ENCODE data around the gene NAP1L4. TPM values are rescaled to one million over a fixed set of nuclear protein-coding genes. Genes with fewer than 3 reads are reported as not detected.

The NAP1L4 gene
- total RNA-seq, 1 donor from 2014 or later: 163 TPM

- no peak for DNase-seq (ENCODE audit: extremely low read depth, low read depth, low spot score)
These were observed 20.1 kb upstream of the NAP1L4 start for GRCh38 chr11:3011891-3012885.

GRCh38 chr11:3010521-3011275 lies 18.6 kb upstream of the NAP1L4 start:
- no peak for DNase-seq (ENCODE audit: extremely low read depth, low read depth, low spot score)

GRCh38 chr11:3010004-3010403 lies 17.9 kb upstream of the NAP1L4 start:
- DNase-seq (ENCODE audit: extremely low read depth, low read depth, low spot score): no peak

GRCh38 chr11:3009481-3009880 lies 17.4 kb upstream of the NAP1L4 start:
- DNase-seq (ENCODE audit: extremely low read depth, low read depth, low spot score): no peak

- DNase-seq (ENCODE audit: extremely low read depth, low read depth, low spot score): no peak
These were observed 16.7 kb upstream of the NAP1L4 start for GRCh38 chr11:3008746-3009336.

GRCh38 chr11:3007404-3008010 lies 15.4 kb upstream of the NAP1L4 start:
- DNase-seq (ENCODE audit: extremely low read depth, low read depth, low spot score): no peak

GRCh38 chr11:3006505-3007260 lies 14.6 kb upstream of the NAP1L4 start:
- DNase-seq (ENCODE audit: extremely low read depth, low read depth, low spot score): no peak

- no peak for DNase-seq (ENCODE audit: extremely low read depth, low read depth, low spot score)
These were observed 12.4 kb upstream of the NAP1L4 start for GRCh38 chr11:3004481-3004880.

- DNase-seq (ENCODE audit: extremely low read depth, low read depth, low spot score): no peak
These were observed 11.5 kb upstream of the NAP1L4 start for GRCh38 chr11:3003396-3004231.

GRCh38 chr11:3002871-3003270 lies 10.7 kb upstream of the NAP1L4 start:
- no peak for DNase-seq (ENCODE audit: extremely low read depth, low read depth, low spot score)

GRCh38 chr11:3002351-3002861 lies 10.3 kb upstream of the NAP1L4 start:
- DNase-seq (ENCODE audit: extremely low read depth, low read depth, low spot score): no peak

- DNase-seq (ENCODE audit: extremely low read depth, low read depth, low spot score): no peak
These were observed 9.4 kb upstream of the NAP1L4 start for GRCh38 chr11:3001496-3001895.

GRCh38 chr11:3000032-3000961 lies 8.2 kb upstream of the NAP1L4 start:
- no peak for DNase-seq (ENCODE audit: extremely low read depth, low read depth, low spot score)

- DNase-seq (ENCODE audit: extremely low read depth, low read depth, low spot score): no peak
These were observed 7.4 kb upstream of the NAP1L4 start for GRCh38 chr11:2999464-2999998.

- DNase-seq (ENCODE audit: extremely low read depth, low read depth, low spot score): no peak
These were observed 6.1 kb upstream of the NAP1L4 start for GRCh38 chr11:2998073-2998850.

GRCh38 chr11:2997406-2997805 lies 5.3 kb upstream of the NAP1L4 start:
- DNase-seq (ENCODE audit: extremely low read depth, low read depth, low spot score): no peak

- no peak for DNase-seq (ENCODE audit: extremely low read depth, low read depth, low spot score)
These were observed 4.8 kb upstream of the NAP1L4 start for GRCh38 chr11:2996976-2997375.

All from glomerular endothelial cell (primary cell).